Neural progenitor cell (in vitro differentiated cells): ENCODE data around the gene BBS12. TPM values are rescaled to one million over a fixed set of nuclear protein-coding genes. Genes with fewer than 3 reads are reported as not detected.
A peak's percentile ranks its signal among the peaks of the same experiment; 100 is the strongest.

Experiments
- DNase-seq: peaks from one replicate; pipeline ENCODE4 v3.0.0-alpha.2; 2016; ENCODE audit warnings: low spot score
- H2AFZ ChIP-seq: fragments of 200-600 bp; sonication (generic); replicated peaks from 2 replicates; pipeline ENCODE4 v1.6.1; 2016; ENCODE audit warnings: antibody characterized with exemption
- H3F3A ChIP-seq: fragments of 200-600 bp; sonication (generic); 2 replicates; pipeline ENCODE4 v1.6.1; 2016; ENCODE audit warnings: antibody characterized with exemption, low read depth
- H3K27ac ChIP-seq: fragments of 200-600 bp; sonication (generic); 2 replicates; pipeline ENCODE4 v1.5.1; 2016; ENCODE audit warnings: mild to moderate bottlenecking
- H3K27me3 ChIP-seq: fragments of 200-600 bp; sonication (generic); 2 replicates; pipeline ENCODE4 v1.6.1; 2016; ENCODE audit warnings: mild to moderate bottlenecking, moderate library complexity
- H3K36me3 ChIP-seq: fragments of 200-600 bp; sonication (generic); 2 replicates; pipeline ENCODE4 v1.5.1; 2016
- H3K4me1 ChIP-seq: fragments of 200-600 bp; sonication (generic); 2 replicates; pipeline ENCODE4 v1.6.1; 2016; ENCODE audit warnings: mixed run types
- H3K4me2 ChIP-seq: fragments of 200-600 bp; sonication (generic); 2 replicates; pipeline ENCODE4 v1.6.1; 2016
- H3K4me3 ChIP-seq: fragments of 200-600 bp; sonication (generic); 2 replicates; pipeline ENCODE4 v1.5.1; 2016
- H3K79me2 ChIP-seq: fragments of 200-600 bp; sonication (generic); 2 replicates; pipeline ENCODE4 v1.6.1; 2016; ENCODE audit warnings: low read depth
- H3K9ac ChIP-seq: fragments of 200-600 bp; sonication (generic); 2 replicates; pipeline ENCODE4 v1.6.1; 2016
- H3K9me3 ChIP-seq: fragments of 200-600 bp; sonication (generic); 2 replicates; pipeline ENCODE4 v1.5.1; 2016; ENCODE audit warnings: low read depth
- H4K20me1 ChIP-seq: fragments of 200-600 bp; sonication (generic); 2 replicates; pipeline ENCODE4 v1.6.1; 2016; ENCODE audit warnings: low read depth
- H3K27ac Mint-ChIP-seq: 3 replicates; pipeline ENCODE4 v1.8.0; 2021; ENCODE audit warnings: mixed read lengths
- H3K27me3 Mint-ChIP-seq: 2 replicates; pipeline ENCODE4 v1.8.0; 2022; ENCODE audit warnings: low read depth, mild to moderate bottlenecking, inconsistent platforms, moderate library complexity, mixed read lengths; ENCODE audit not compliant: insufficient read depth
- H3K36me3 Mint-ChIP-seq: 3 replicates; pipeline ENCODE4 v1.8.0; 2021; ENCODE audit warnings: mixed read lengths
- H3K4me1 Mint-ChIP-seq: 3 replicates; pipeline ENCODE4 v1.8.0; 2021; ENCODE audit warnings: mixed read lengths
- H3K4me3 Mint-ChIP-seq: 3 replicates; pipeline ENCODE4 v1.8.0; 2021; ENCODE audit warnings: mild to moderate bottlenecking, moderate library complexity, mixed read lengths
- H3K9me3 Mint-ChIP-seq: 3 replicates; pipeline ENCODE4 v1.8.0; 2020; ENCODE audit warnings: mixed read lengths
- EZH2 ChIP-seq: fragments of 200-600 bp; sonication (generic); IDR thresholded peaks from 2 replicates; pipeline ENCODE4 v1.6.1; 2017; ENCODE audit warnings: antibody characterized with exemption, mild to moderate bottlenecking, moderate library complexity
- EZH2phosphoT487 ChIP-seq: fragments of 200-600 bp; sonication (generic); IDR thresholded peaks from 2 replicates; pipeline ENCODE4 v1.6.1; 2017; ENCODE audit warnings: antibody characterized with exemption
- total RNA-seq: library from RNA; depleted of rRNA; stranded (reverse); fragments of >200 nt; gene quantifications from 2 replicates; pipeline ENCODE4 v1.2.3, GENCODE V29; 2015; ENCODE audit warnings: low replicate concordance
- TF ChIP-seq, protein P1 (sequence below): fragments of 200-600 bp; sonication (generic); IDR thresholded peaks from 2 replicates; pipeline ENCODE4 v1.5.1; 2017; ENCODE audit warnings: antibody characterized with exemption, mild to moderate bottlenecking

Gene BBS12
- total RNA-seq, 1 donor from 2014 or later, result 7.7 TPM

DNA sequence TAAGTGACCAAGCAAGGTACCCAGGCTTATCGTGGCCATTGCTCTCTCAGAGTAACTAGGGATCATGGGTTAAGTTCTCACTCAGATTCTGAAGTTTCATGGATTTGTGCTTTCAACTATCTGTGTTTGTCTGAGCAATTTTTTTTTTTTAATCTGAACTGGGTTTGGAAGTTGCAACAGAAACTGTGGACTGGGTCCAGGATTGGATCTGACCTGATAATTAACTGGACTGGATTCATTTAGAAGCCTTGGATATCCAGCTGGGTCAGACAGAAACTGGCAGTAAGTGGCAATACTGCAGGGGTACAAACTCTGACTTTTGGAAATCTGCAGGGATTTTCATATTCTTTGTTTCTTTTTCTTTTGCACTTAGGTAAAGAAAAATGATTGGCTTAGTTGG is 55.4 kb downstream of the BBS12 start:
- no peak overlapping the region for H2AFZ ChIP-seq
- no peak for DNase-seq
- no peak overlapping the region for H3K27ac ChIP-seq
- H3K36me3 ChIP-seq, result no peaks in the 10 kb centered on the region
- peaks cover 19% of the 10 kb centered on the region for H3F3A ChIP-seq
- Mint-ChIP-seq H3K4me3 (no peak overlapping the region), H3K36me3 (no peaks in the 10 kb centered on the region), H3K27me3 (no peaks in the 10 kb centered on the region), H3K9me3 (no peaks in the 10 kb centered on the region), H3K4me1 (peaks cover 13% of the 10 kb centered on the region), H3K27ac (no peak overlapping the region)
- H3K4me2 ChIP-seq, result no peak overlapping the region
- H3K4me1 ChIP-seq, result peaks cover 19% of the 10 kb centered on the region
- no peak overlapping the region for H3K9ac ChIP-seq
- no peaks in the 10 kb centered on the region for H3K9me3 ChIP-seq
- no peaks in the 10 kb centered on the region for H3K27me3 ChIP-seq
- no peaks in the 10 kb centered on the region for H3K79me2 ChIP-seq
- TF ChIP-seq EZH2 (no peak), EZH2phosphoT487 (no peak)
- TF ChIP-seq, protein P1, sequence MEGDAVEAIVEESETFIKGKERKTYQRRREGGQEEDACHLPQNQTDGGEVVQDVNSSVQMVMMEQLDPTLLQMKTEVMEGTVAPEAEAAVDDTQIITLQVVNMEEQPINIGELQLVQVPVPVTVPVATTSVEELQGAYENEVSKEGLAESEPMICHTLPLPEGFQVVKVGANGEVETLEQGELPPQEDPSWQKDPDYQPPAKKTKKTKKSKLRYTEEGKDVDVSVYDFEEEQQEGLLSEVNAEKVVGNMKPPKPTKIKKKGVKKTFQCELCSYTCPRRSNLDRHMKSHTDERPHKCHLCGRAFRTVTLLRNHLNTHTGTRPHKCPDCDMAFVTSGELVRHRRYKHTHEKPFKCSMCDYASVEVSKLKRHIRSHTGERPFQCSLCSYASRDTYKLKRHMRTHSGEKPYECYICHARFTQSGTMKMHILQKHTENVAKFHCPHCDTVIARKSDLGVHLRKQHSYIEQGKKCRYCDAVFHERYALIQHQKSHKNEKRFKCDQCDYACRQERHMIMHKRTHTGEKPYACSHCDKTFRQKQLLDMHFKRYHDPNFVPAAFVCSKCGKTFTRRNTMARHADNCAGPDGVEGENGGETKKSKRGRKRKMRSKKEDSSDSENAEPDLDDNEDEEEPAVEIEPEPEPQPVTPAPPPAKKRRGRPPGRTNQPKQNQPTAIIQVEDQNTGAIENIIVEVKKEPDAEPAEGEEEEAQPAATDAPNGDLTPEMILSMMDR, result no peak
- H3K4me3 ChIP-seq, result no peak overlapping the region
- no peaks in the 10 kb centered on the region for H4K20me1 ChIP-seq

DNA sequence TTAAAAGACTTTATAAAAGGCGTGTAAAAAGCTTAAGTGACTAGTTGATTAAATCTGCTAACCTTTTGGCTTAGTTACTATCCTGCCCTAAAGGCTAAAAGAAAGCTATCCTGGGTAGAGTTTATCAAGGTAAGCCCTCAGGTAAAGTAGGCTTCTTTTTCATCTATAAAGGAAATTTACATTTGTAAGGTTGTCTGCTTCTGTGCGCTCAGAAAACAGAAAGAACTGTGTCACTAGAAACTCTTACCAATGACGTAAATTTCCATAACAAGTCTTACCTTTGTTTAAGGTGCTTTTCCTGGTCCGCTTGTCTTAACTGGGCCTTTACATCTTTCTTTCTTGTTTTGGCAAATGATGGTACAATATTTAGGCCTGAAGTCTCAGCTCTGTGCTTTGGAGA is 56.4 kb downstream of the BBS12 start:
- no peaks in the 10 kb centered on the region for H3K27me3 Mint-ChIP-seq
- H3K36me3 ChIP-seq, result no peaks in the 10 kb centered on the region
- no peaks in the 10 kb centered on the region for H3K79me2 ChIP-seq
- peaks cover 3% of the 10 kb centered on the region for H3K4me1 Mint-ChIP-seq
- H3K36me3 Mint-ChIP-seq, result no peaks in the 10 kb centered on the region
- no peak overlapping the region for H3K4me3 ChIP-seq
- no peaks in the 10 kb centered on the region for H3K9me3 ChIP-seq
- TF ChIP-seq EZH2 (no peak), EZH2phosphoT487 (no peak)
- TF ChIP-seq, protein P1, result no peak
- H3F3A ChIP-seq, result peaks cover 9% of the 10 kb centered on the region
- no peak for DNase-seq
- H3K9me3 Mint-ChIP-seq, result no peaks in the 10 kb centered on the region
- no peak overlapping the region for H3K27ac ChIP-seq
- H3K9ac ChIP-seq, result no peak overlapping the region
- no peak overlapping the region for H3K27ac Mint-ChIP-seq
- H4K20me1 ChIP-seq, result no peaks in the 10 kb centered on the region
- H3K4me3 Mint-ChIP-seq, result no peak overlapping the region
- H3K4me1 ChIP-seq, result peaks cover 9% of the 10 kb centered on the region
- H3K27me3 ChIP-seq, result no peaks in the 10 kb centered on the region
- no peak overlapping the region for H3K4me2 ChIP-seq
- H2AFZ ChIP-seq, result peak overlapping the region; percentile 57

DNA sequence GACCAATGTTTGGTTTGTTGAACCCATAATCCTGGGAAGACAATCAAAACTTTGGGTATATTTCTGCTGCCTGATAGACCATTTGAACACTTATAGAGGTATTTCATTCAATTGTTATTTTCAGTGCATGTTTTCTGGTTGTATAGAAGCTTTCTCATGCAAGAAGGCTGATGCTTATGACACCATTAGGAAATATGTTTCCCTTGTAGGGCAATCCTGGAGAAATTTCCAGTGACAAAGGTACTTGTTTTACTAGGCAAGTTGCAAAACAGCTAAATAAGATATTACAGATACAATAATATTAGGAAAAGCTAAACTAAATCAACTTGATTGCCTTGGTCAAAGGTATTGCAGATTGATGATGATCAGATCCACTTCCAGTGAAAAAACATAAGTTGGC is 61.3 kb downstream of the BBS12 start:
- H2AFZ ChIP-seq, result no peak overlapping the region
- H3K4me1 ChIP-seq, result peaks cover 16% of the 10 kb centered on the region
- peaks cover 4% of the 10 kb centered on the region for H3F3A ChIP-seq
- no peaks in the 10 kb centered on the region for H3K9me3 ChIP-seq
- H3K79me2 ChIP-seq, result no peaks in the 10 kb centered on the region
- no peak for DNase-seq
- H3K4me2 ChIP-seq, result no peak overlapping the region
- no peak overlapping the region for H3K27ac ChIP-seq
- H3K27me3 Mint-ChIP-seq, result no peaks in the 10 kb centered on the region
- H3K4me3 ChIP-seq, result no peak overlapping the region
- peaks cover under 1% of the 10 kb centered on the region for H3K36me3 ChIP-seq
- H3K9me3 Mint-ChIP-seq, result no peaks in the 10 kb centered on the region
- no peaks in the 10 kb centered on the region for H4K20me1 ChIP-seq
- no peak overlapping the region for H3K9ac ChIP-seq
- peaks cover 6% of the 10 kb centered on the region for H3K4me1 Mint-ChIP-seq
- no peaks in the 10 kb centered on the region for H3K27me3 ChIP-seq
- no peaks in the 10 kb centered on the region for H3K36me3 Mint-ChIP-seq
- no peak overlapping the region for H3K4me3 Mint-ChIP-seq
- no peak for TF ChIP-seq EZH2phosphoT487
- TF ChIP-seq, protein P1, result no peak
- no peak for TF ChIP-seq EZH2
- H3K27ac Mint-ChIP-seq, result no peak overlapping the region

Other genes with a start within 250 kb of the BBS12 start
- gene IL21, start 111.6 kb upstream of the BBS12 start, total RNA-seq, result not detected in 2 replicates
- 27.7 and 43.8 TPM in 2 replicates for gene FGF2, start 94.1 kb downstream of the BBS12 start, total RNA-seq
- gene NUDT6, start 189.9 kb downstream of the BBS12 start, total RNA-seq, result 20.9 and 21.1 TPM in 2 replicates